KOPT-K1 (cell line): Measurements from ENCODE around the gene DYNC1H1.

Source experiments
- H3K27ac ChIP-seq: fragments of 200-600 bp; sonication (generic); 2 replicates; pipeline ENCODE4 v1.5.1; 2016; ENCODE audit warnings: antibody characterized with exemption, mild to moderate bottlenecking, low read depth, low read length; ENCODE audit not compliant: poor library complexity, severe bottlenecking
- H3K36me3 ChIP-seq: fragments of 200-600 bp; sonication (generic); 2 replicates; pipeline ENCODE4 v1.5.1; 2017; ENCODE audit warnings: antibody characterized with exemption, mild to moderate bottlenecking, low read length, moderate library complexity; ENCODE audit not compliant: insufficient read depth
- H3K9me3 ChIP-seq: fragments of 200-600 bp; sonication (generic); 2 replicates; pipeline ENCODE4 v1.5.1; 2017; ENCODE audit warnings: antibody characterized with exemption, low read length, mild to moderate bottlenecking; ENCODE audit not compliant: insufficient read depth, poor library complexity, severe bottlenecking

DYNC1H1 gene

DNA sequence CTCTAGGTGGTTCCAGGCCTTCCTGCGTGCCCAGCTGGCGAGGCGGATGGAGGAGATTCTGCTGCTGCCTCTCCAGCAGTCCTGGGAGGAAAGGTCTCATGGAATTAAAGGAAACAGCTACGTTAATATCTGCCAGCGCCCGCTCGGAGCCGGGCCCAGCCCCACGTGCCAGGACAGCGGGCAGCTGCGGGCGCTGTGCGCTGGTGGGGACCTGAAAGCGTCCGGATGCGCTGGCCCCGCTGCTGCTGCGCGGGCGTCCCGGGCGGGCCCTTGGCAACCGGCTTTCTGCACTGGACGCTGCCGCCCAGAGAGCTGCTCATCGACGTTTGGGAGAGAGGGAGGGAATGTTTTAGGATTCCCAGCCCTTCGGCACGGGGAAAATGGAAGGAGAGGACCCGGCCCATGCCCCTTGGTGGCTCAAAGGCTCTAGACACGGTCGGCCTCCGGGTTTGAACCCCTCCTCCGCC is 8.6 kb upstream of the DYNC1H1 start:
- Histone ChIP-seq H3K27ac (no peak overlapping the region), H3K36me3 (no peaks in the 10 kb centered on the region), H3K9me3 (no peaks in the 10 kb centered on the region)

DNA sequence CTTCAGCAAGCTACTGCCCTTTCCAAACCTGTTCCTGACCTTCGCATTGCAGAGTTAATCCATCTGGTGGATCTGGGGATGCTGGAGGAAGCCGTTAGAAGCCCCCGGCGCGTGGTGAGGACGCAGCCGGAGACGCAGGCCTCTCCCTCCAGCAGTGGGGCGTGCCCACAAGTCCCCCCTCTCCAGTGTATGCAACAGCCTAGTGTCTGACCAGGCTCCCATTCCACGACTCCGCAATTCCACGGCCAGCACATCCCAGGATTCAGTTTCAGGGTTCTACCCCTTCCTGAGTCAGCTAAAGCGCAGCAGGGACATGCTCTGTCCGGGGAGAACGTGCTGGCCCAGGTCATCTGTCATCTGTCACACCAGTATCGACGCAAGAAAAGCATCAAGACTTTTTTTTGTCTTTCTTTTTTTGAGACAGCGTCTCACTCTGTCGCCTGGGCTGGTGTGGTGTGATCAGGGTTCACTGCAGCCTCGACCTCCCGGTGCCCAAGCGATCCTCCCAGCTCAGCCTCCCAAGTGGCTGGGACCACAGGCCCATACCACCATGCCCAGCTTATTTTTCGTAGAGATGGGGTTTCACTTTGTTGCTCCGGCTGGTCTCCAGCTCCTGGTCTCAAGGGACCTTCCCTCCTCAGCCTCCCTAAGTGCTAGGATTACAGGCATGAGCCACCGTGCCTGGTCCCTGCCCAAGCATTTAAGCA is 8.0 kb upstream of the DYNC1H1 start:
- no peaks in the 10 kb centered on the region for H3K9me3 ChIP-seq
- H3K36me3 ChIP-seq = no peaks in the 10 kb centered on the region
- H3K27ac ChIP-seq = no peak overlapping the region

DNA sequence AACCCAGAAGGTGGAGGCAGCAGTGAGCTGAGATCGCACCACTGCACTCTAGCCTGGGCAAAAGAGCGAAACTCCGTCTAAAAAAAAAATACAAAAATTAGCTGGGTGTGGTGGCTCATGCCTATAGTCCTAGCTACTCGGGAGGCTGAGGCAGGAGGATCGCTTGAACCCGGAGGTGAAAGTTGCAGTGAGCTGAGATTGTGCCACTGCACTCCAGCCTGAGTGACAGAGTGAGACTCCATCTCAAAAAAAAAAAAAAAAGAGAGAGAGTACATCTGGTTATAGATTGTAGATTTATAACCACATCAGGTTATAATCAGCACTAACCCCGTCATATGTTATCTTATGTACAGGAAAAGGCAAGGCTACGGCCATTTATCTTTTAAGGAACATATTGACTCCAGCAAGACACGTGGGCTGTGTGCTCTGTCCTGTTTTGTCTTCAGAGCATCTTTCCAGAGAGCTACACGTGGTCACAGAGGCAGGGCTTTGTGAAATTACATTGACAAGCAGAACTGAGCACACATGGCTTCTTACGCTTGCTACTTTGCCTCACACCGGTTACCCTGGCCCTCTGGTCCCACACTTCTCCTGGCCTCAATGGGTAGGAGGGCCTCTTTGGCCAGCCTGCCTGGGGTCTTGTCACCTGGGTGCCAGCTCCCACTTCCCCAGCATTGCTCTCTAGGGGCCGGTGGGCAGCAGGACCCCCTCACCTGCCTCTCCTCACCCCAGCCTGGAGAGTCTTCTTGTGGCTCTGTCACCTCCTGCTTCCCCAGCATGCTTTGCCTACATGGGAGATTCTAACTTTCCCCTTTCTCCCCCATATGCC is 6.8 kb upstream of the DYNC1H1 start:
- Histone ChIP-seq H3K9me3 (no peaks in the 10 kb centered on the region), H3K36me3 (no peaks in the 10 kb centered on the region), H3K27ac (no peak overlapping the region)

DNA sequence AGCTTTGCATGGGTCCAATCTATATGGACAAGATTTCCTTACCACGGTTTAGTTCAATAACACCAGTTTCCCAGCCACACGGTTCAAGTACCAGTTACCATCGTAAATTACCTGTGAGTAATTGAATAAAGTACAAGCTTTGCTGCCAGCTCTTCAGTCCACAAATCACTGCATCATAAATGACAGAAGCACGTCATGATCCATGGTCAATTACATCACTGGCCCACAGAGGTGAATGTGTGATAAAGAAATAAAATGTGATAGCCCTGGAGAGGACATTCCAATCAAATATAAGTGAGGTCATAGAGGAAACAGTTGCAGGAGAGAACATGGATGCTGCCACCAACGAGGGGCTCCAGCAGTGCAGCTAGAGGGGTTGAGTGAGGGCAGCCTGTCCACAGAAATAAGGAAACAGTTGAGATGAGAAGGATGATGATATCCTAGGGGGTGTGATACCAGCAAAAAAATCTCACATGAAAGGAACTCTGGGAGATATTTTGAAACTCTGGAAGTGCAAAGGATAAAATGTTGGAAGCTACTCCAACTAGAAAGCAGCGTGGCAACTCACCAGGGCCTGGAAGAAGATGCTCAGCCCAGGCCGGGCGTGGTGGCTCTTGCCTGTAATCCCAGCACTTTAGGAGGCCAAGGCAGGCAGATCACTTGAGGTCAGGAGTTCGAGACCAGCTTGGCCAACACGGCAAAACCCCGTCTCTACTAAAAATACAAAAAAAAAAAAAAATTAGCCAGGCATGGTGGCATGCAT is 5.8 kb upstream of the DYNC1H1 start:
- H3K27ac ChIP-seq = no peak overlapping the region

DNA sequence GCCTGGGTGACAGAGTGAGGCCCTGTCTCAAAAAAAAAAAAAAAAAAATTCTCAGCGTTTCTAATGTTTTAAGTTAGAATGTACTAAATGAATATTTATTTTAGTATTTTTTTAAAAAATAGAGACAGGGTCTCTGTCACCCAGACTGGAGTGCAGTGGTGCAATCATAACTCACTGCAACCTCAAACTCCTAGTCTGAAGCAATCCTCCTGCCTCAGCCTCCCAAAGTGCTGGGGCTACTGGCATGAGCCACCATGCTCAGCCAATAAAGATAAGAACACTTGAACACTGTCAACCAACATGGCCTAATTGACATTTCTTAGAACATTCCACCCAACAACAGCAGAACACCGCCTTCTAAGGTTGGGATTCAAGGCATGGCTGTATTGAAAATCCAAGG is 5.1 kb upstream of the DYNC1H1 start:
- Histone ChIP-seq H3K27ac (no peak overlapping the region), H3K36me3 (no peaks in the 10 kb centered on the region), H3K9me3 (no peaks in the 10 kb centered on the region)

More for the DNA sequence above, 5.8 kb upstream of the DYNC1H1 start:
- Histone ChIP-seq H3K9me3 (no peaks in the 10 kb centered on the region), H3K36me3 (no peaks in the 10 kb centered on the region)

DNA sequence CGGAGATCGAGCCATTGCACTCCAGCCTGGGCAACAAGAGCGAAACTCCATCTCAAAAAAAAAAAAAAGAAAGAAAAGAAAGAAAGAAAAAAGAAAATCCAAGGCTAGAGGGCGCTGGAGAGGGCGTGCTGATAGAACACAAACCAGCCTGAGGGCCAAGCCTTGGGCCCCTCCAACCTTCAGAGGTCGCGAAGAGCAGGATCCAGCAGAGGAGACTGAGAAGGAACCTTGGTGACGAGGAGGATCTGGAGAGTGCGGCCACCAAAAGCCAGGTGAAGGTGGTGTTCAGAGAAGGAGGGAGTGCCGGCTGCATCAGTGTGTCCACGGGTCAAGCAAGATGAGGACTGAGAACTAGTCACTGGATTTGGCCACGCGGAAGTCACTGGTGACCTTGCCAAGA is 4.1 kb upstream of the DYNC1H1 start:
- no peak overlapping the region for H3K27ac ChIP-seq
- H3K9me3 ChIP-seq = no peaks in the 10 kb centered on the region
- no peaks in the 10 kb centered on the region for H3K36me3 ChIP-seq

DNA sequence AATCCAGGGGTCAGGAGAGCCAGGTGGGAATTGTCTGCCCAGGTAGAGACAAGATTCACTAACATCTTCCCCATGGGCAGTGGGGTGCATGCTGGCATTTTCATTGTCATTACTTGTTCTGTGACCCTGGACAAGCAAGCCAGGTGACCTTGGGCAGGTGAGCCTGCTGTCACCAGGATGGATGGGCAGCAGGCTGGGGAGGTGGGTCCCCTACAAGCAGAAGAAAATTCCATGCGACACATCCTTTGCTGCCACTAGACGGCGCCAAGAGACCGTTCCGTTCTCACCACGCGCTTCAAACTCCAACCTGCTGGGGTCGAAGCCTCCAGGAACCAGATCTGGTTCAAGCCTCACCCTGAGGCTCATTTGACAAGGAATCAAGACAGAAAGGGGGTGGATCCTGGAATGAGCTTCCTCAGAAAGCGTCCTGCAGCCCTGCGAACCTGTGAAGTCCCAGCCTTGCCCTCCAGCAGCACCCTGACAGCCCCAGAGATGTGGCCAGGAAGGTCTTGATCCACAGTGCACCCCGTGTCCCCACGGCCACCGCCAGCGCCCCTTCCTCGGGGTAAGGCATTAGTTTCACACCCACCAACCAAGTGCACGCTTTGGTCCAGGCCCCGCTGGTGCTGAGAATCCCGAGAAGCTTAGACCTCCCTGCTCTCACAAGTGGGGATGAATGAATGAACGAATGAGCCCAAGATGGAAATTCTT is 3.2 kb upstream of the DYNC1H1 start:
- Histone ChIP-seq H3K36me3 (no peaks in the 10 kb centered on the region), H3K9me3 (no peaks in the 10 kb centered on the region), H3K27ac (no peak overlapping the region)

DNA sequence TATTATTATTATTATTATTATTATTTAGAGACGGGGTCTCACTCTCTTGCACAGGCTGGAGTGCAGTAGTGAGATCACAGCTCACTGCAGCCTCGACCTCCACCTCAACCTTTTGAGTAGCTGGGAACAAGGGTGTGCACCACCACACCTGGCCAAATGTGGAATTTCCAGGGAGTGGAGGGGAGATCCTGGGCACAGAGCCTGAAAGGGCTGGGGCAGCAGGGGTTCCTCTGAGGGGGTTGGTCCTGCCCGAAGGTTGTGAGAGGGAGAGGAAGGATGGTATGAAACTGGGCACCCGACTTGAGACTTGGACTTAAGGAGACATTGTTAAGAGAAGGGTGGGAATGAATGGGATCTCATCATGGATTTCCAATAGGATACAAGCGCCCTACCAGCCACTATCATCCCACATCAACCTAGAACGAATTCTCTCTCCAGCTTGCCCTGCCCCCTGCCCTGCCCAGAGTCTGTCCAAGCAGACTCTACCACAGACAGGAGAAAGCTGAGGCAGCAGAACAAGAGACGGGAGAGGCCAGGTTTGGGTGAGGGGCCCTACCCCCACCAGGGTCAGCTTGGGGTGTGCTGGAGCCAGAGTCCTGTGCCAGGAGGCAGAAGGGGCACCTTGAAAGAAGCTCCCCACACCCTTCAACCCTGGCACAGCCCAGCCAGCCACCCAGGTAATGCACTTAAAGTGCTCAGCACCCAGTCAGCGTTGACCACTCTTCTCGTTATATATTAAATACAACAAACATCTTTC is 2.4 kb upstream of the DYNC1H1 start:
- no peak overlapping the region for H3K27ac ChIP-seq
- no peaks in the 10 kb centered on the region for H3K36me3 ChIP-seq
- no peaks in the 10 kb centered on the region for H3K9me3 ChIP-seq

DNA sequence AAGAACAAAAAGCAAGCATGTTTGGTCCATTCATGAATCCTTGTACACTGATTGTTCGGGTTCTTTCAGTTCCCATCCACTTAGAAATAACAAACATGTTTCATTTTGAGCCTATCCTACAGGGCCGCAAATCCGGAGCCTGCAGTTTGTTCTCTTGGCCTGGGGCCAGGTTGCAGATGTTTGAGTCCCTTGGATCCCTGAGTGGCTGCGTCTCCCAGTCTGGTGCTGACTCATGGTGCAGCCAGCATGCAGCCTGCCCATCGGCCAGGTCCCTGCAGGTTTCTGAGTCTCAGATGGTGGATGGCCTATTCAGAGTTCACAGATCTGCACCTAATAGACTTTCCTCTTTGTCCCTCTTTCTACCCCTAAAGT is 1.9 kb upstream of the DYNC1H1 start:
- Histone ChIP-seq H3K27ac (no peak overlapping the region), H3K9me3 (no peaks in the 10 kb centered on the region), H3K36me3 (peaks cover 2% of the 10 kb centered on the region; the same call in 1 of the 2 replicates)

DNA sequence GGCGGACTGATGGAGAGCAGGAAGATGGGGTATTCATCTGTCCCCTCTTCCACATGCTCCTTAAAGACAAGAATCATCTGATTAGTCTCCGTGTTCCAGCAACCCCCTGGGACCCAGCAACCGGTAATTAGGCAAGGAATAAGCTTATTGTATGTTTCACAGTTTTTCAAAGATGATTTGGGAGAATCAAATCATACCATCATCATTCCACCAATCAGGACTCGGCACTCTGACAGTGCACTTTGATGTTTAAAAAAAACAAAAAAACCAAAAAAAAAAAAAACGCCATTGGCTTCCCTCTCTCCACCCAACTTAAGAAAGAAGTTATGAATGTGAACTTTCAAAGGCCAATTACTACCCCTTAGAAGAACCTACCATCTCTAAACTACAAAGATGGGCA is 1.3 kb upstream of the DYNC1H1 start:
- no peak overlapping the region for H3K27ac ChIP-seq
- peaks cover 7% of the 10 kb centered on the region for H3K36me3 ChIP-seq
- H3K9me3 ChIP-seq = no peaks in the 10 kb centered on the region

DNA sequence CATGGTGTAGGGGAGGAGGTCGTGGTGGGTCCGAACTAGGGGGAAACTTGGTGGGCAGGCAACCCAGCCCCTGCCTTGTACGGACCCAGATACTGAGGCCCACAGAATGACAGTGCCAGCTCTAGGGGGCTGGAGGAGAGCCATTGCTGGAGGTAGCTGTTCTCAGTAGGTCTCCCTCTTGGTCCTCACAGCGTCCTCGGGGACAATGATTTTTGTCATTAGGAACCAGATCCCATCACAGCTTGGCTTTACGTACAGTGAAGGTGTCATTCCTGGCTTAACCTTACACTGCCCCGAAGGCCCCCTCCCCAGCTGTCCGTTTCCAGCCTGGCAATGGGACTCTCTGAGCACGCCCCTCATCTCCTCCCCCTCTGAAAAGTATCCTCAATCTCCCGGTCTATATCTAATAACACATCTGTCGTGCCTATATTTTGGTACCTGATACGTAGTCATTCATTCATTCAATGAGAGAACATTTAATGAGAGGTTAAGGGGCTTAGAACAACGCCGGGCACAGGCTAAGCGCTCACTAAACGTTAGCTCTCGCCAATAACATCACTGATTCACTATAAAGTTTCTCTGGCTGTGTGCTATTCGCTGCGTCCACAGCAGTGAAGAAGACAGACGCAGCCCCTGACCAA is 597 bp upstream of the DYNC1H1 start:
- Histone ChIP-seq H3K36me3 (peaks cover 14% of the 10 kb centered on the region), H3K27ac (peak overlapping the region; percentile 87), H3K9me3 (no peaks in the 10 kb centered on the region)

DNA sequence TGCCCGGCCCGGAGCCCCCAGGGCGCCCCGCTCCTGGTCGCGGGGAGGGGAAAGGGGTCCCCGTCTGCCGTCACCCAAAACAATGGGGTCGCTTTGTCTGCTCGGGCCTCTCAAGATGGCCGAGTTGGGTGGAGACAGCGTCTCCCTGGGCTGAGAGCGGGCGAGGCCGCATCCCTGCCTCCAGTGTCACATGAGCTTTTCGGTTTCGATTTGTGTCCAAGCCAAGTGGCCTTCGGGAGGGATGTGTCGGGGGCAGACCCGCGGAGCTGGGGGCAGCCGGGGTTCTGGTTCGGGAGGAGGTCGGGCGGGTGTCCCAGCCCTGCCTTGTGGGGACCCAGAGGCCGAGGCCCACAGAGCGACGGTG is 790 bp downstream of the DYNC1H1 start:
- H3K27ac ChIP-seq = peak overlapping the region; percentile 87
- H3K36me3 ChIP-seq = peaks cover 27% of the 10 kb centered on the region
- no peaks in the 10 kb centered on the region for H3K9me3 ChIP-seq

DNA sequence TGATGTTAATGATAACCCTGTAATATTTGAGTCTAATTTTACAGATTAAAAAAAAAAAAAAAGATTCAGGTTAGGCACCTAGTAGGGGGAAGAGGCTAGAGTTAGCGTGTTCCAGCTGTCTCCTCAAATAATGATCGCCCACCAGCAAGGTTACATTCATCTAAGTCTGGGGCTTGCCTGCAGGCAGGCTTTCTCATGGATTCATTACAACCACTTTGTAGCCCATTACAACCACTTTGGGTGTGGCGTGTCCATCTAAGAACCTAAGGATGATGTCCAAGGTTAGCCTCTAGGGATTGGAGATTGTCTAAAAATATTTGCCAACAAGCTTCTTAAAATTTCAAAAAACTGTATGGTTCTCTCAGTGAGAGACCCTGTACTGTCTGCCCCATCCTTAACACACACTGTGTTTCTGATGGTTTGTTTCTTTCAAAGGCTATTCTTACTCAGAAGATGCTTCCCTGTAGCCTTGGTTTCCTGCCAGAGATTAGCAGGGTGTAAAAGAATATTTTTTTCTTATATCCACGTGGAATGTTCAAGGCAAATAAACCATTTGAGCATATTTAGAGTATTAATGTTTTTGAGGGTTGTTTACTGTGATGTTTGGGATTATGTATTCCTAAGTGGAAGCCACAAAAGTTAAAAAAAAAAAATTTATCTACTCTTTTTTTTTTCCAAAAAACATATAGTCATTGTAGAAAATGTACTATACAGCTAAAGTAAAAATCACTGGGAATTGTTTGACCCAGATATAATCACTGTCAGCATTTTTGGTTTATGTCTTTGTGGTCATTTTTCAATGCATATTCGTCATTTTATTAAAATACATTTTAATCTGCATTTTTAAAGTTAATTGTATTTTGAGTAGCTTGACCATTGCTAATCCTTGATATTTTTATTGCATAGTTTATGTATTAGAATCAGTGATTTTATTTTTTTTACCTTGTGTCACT is 1.7 kb downstream of the DYNC1H1 start:
- peak overlapping the region; percentile 87 for H3K27ac ChIP-seq
- no peaks in the 10 kb centered on the region for H3K9me3 ChIP-seq
- peaks cover 36% of the 10 kb centered on the region for H3K36me3 ChIP-seq
